ENCODE data around the gene FAM193A. TPM values are rescaled to one million over a fixed set of nuclear protein-coding genes. Genes with fewer than 3 reads are reported as not detected.
"Not testable (repeated sequence)": the region's sequence is repeated elsewhere in the genome, so short reads cannot be mapped to it uniquely, and the experiment has no call there.

Gene FAM193A
- total RNA-seq, 1 donor from 2014 or later, result 31.4 TPM

GRCh38 chr4:2607822-2608221 is 71.4 kb downstream of the FAM193A start:
- Histone ChIP-seq H3K4me3 (no peak overlapping the region), H3K27me3 (no peaks in the 10 kb centered on the region), H3K27ac (no peak overlapping the region), H3K36me3 (no peaks in the 10 kb centered on the region), H3K9me3 (no peaks in the 10 kb centered on the region), H3K4me1 (peaks cover 39% of the 10 kb centered on the region)
- intact Hi-C loops (cut with DNase I), result no loop called here
- no peak for TF ChIP-seq CTCF (IDR thresholded peaks at IDR 0.05)
- TF ChIP-seq POLR2A (IDR thresholded peaks at IDR 0.05), result no peak
- TF ChIP-seq POLR2AphosphoS5 (IDR thresholded peaks at IDR 0.05; ENCODE audit: insufficient read depth in 1 of 2, low read depth in 1 of 2), result no peak
- no peak for DNase-seq (ENCODE audit: extremely low spot score in 2 of 2)

- H3K4me3 ChIP-seq, result no peak overlapping the region
- H3K9me3 ChIP-seq, result no peaks in the 10 kb centered on the region
- no peak overlapping the region for H3K27ac ChIP-seq
- DNase-seq (ENCODE audit: extremely low spot score in 2 of 2), result no peak
- no peaks in the 10 kb centered on the region for H3K36me3 ChIP-seq
- no peaks in the 10 kb centered on the region for H3K27me3 ChIP-seq
- intact Hi-C loops (cut with DNase I), result no loop called here
- TF ChIP-seq POLR2A (IDR thresholded peaks at IDR 0.05) (no peak), POLR2AphosphoS5 (IDR thresholded peaks at IDR 0.05; ENCODE audit: insufficient read depth in 1 of 2, low read depth in 1 of 2) (no peak), CTCF (IDR thresholded peaks at IDR 0.05) (no peak)
- H3K4me1 ChIP-seq, result peaks cover 40% of the 10 kb centered on the region
These were observed 71.8 kb downstream of the FAM193A start for GRCh38 chr4:2608291-2608690.

- H3K4me1 ChIP-seq, result peaks cover 42% of the 10 kb centered on the region
- no peaks in the 10 kb centered on the region for H3K27me3 ChIP-seq
- no peaks in the 10 kb centered on the region for H3K9me3 ChIP-seq
- H3K36me3 ChIP-seq, result no peaks in the 10 kb centered on the region
- no peak overlapping the region for H3K27ac ChIP-seq
- no peak for DNase-seq (ENCODE audit: extremely low spot score in 2 of 2)
- intact Hi-C loops (cut with DNase I), result no loop called here
- TF ChIP-seq CTCF (IDR thresholded peaks at IDR 0.05), result no peak
- TF ChIP-seq POLR2AphosphoS5 (IDR thresholded peaks at IDR 0.05; ENCODE audit: insufficient read depth in 1 of 2, low read depth in 1 of 2), result no peak
- TF ChIP-seq POLR2A (IDR thresholded peaks at IDR 0.05), result no peak
- no peak overlapping the region for H3K4me3 ChIP-seq
These were observed 79.4 kb downstream of the FAM193A start for GRCh38 chr4:2615821-2616220.

GRCh38 chr4:2617955-2618354 is 81.5 kb downstream of the FAM193A start:
- Histone ChIP-seq H3K9me3 (no peaks in the 10 kb centered on the region), H3K36me3 (no peaks in the 10 kb centered on the region), H3K27me3 (no peaks in the 10 kb centered on the region), H3K4me1 (peaks cover 38% of the 10 kb centered on the region), H3K27ac (no peak overlapping the region), H3K4me3 (no peak overlapping the region)
- intact Hi-C loops (cut with DNase I), result no loop called here
- DNase-seq (ENCODE audit: extremely low spot score in 2 of 2), result no peak
- TF ChIP-seq CTCF (IDR thresholded peaks at IDR 0.05) (no peak), POLR2AphosphoS5 (IDR thresholded peaks at IDR 0.05; ENCODE audit: insufficient read depth in 1 of 2, low read depth in 1 of 2) (no peak), POLR2A (IDR thresholded peaks at IDR 0.05) (no peak)

GRCh38 chr4:2618729-2619128 is 82.3 kb downstream of the FAM193A start:
- H3K27me3 ChIP-seq; intact Hi-C loops (cut with DNase I); H3K9me3 ChIP-seq; H3K27ac ChIP-seq; H3K36me3 ChIP-seq; DNase-seq (ENCODE audit: extremely low spot score in 2 of 2); H3K4me3 ChIP-seq: not testable (repeated sequence)
- H3K4me1 ChIP-seq, result peaks cover 45% of the 10 kb centered on the region

- Histone ChIP-seq H3K36me3 (no peaks in the 10 kb centered on the region), H3K4me3 (no peak overlapping the region), H3K27me3 (no peaks in the 10 kb centered on the region), H3K27ac (no peak overlapping the region), H3K4me1 (peaks cover 53% of the 10 kb centered on the region), H3K9me3 (no peaks in the 10 kb centered on the region)
- intact Hi-C loops (cut with DNase I), result no loop called here
- DNase-seq (ENCODE audit: extremely low spot score in 2 of 2), result no peak
- TF ChIP-seq POLR2AphosphoS5 (IDR thresholded peaks at IDR 0.05; ENCODE audit: insufficient read depth in 1 of 2, low read depth in 1 of 2), result no peak
- TF ChIP-seq POLR2A (IDR thresholded peaks at IDR 0.05), result no peak
- no peak for TF ChIP-seq CTCF (IDR thresholded peaks at IDR 0.05)
These were observed 83.0 kb downstream of the FAM193A start for GRCh38 chr4:2619459-2619858.
